Progenitor cell of endocrine pancreas (in vitro differentiated cells): ENCODE results near the gene CST9L. TPM values are rescaled to one million over a fixed set of nuclear protein-coding genes. Genes with fewer than 3 reads are reported as not detected.

Experiments
- DNase-seq: peaks from one replicate; pipeline ENCODE4 v3.0.0; 2021; ENCODE audit warnings: low spot score; ENCODE audit not compliant: unreplicated experiment
- H3K27ac Mint-ChIP-seq: 2 replicates; pipeline ENCODE4 v1.8.0; 2021; ENCODE audit warnings: mild to moderate bottlenecking, moderate library complexity, mixed read lengths
- H3K27me3 Mint-ChIP-seq: 2 replicates; pipeline ENCODE4 v1.8.0; 2021; ENCODE audit warnings: mixed read lengths
- H3K36me3 Mint-ChIP-seq: 2 replicates; pipeline ENCODE4 v1.8.0; 2022; ENCODE audit warnings: mixed read lengths; ENCODE audit not compliant: insufficient read depth
- H3K4me1 Mint-ChIP-seq: 2 replicates; pipeline ENCODE4 v1.8.0; 2021; ENCODE audit warnings: low read depth, mixed read lengths
- H3K4me3 Mint-ChIP-seq: 2 replicates; pipeline ENCODE4 v1.8.0; 2021; ENCODE audit warnings: low read depth, mild to moderate bottlenecking, moderate library complexity, mixed read lengths
- H3K9me3 Mint-ChIP-seq: 2 replicates; pipeline ENCODE4 v1.8.0; 2021; ENCODE audit warnings: low read depth, mixed read lengths
- total RNA-seq: library from RNA; stranded (reverse); gene quantifications from 2 replicates; pipeline ENCODE4 v1.2.1, GENCODE V29; 2021
- TF ChIP-seq, protein P1 (sequence below): fragments of 200-600 bp; sonication (generic); IDR thresholded peaks from one replicate; pipeline ENCODE4 v1.5.0; 2021; ENCODE audit warnings: antibody characterized with exemption, mild to moderate bottlenecking; ENCODE audit not compliant: unreplicated experiment

The CST9L gene
- total RNA-seq, 1 donor from 2014 or later = not detected

DNA sequence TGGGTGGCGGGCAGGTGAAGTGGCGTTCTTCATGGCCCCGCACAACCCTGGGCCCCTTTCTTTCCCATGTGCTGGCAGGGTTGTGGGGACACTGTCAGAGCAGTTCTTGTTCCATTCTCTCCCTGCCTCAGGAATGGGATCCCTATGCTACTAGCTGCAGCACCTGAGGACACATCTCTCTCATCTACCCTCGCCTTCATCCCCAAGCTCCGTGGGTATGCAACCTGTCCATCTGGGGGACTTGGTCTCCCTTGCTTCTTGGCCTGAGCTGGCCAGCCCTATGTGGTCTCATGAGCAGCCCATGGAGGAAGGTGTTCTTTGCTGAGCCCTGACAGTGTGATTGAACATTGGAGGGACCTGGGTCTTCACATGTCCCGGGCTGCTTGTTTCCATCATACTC is 24.2 kb downstream of the CST9L start:
- H3K4me1 Mint-ChIP-seq = peaks cover 6% of the 10 kb centered on the region

DNA sequence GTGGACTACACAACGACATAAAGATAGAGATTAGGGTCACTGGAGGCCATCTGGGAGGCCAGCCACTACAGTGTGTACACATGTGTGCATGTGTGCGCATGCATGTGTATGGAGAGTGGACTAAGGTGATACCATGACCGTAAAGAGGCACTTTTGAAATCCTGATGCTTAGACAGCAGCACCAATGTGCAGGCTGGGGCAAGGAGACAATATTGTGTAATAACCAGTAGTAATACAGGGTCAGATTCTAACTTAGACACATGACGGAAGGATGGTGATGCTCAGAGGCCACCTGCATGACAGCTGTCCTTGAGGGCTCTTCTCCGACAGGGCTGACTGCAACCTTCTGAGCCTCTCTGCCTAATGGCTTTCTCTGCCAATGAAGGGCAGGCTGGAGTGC is 25.5 kb downstream of the CST9L start:
- Mint-ChIP-seq H3K9me3 (no peaks in the 10 kb centered on the region), H3K27me3 (peaks cover 3% of the 10 kb centered on the region), H3K36me3 (no peaks in the 10 kb centered on the region), H3K4me3 (no peak overlapping the region), H3K4me1 (peaks cover 6% of the 10 kb centered on the region), H3K27ac (no peak overlapping the region)
- DNase-seq = no peak
- TF ChIP-seq, protein P1, sequence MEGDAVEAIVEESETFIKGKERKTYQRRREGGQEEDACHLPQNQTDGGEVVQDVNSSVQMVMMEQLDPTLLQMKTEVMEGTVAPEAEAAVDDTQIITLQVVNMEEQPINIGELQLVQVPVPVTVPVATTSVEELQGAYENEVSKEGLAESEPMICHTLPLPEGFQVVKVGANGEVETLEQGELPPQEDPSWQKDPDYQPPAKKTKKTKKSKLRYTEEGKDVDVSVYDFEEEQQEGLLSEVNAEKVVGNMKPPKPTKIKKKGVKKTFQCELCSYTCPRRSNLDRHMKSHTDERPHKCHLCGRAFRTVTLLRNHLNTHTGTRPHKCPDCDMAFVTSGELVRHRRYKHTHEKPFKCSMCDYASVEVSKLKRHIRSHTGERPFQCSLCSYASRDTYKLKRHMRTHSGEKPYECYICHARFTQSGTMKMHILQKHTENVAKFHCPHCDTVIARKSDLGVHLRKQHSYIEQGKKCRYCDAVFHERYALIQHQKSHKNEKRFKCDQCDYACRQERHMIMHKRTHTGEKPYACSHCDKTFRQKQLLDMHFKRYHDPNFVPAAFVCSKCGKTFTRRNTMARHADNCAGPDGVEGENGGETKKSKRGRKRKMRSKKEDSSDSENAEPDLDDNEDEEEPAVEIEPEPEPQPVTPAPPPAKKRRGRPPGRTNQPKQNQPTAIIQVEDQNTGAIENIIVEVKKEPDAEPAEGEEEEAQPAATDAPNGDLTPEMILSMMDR = no peak

More for the DNA sequence above, 24.2 kb downstream of the CST9L start:
- no peak overlapping the region for H3K4me3 Mint-ChIP-seq
- TF ChIP-seq, protein P1 = no peak
- no peaks in the 10 kb centered on the region for H3K9me3 Mint-ChIP-seq
- H3K27me3 Mint-ChIP-seq = peaks cover 3% of the 10 kb centered on the region
- no peak for DNase-seq
- H3K36me3 Mint-ChIP-seq = no peaks in the 10 kb centered on the region
- no peak overlapping the region for H3K27ac Mint-ChIP-seq

DNA sequence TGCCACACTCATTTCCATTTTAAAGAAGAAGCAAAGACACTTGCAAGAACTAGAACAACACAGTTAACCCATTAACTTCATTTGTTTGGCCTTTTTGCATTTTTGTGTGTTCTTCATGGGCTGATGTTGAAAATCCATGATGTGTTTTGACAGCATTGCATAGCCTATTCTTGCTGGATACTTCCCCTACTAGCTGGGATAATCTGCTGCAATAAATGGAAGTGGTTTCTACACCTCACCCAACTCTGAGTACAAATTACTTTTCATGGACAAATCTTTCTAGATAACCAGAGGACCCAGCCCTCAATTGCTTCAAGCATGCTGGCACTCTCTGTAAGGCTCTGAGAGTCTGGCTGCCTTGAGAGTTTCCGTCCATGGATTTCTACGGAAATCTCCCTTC is 26.5 kb downstream of the CST9L start:
- H3K27me3 Mint-ChIP-seq = peaks cover 3% of the 10 kb centered on the region
- TF ChIP-seq, protein P1 = no peak
- H3K4me1 Mint-ChIP-seq = peaks cover 3% of the 10 kb centered on the region
- H3K27ac Mint-ChIP-seq = no peak overlapping the region
- DNase-seq = no peak
- no peak overlapping the region for H3K4me3 Mint-ChIP-seq
- H3K36me3 Mint-ChIP-seq = no peaks in the 10 kb centered on the region
- H3K9me3 Mint-ChIP-seq = no peaks in the 10 kb centered on the region

DNA sequence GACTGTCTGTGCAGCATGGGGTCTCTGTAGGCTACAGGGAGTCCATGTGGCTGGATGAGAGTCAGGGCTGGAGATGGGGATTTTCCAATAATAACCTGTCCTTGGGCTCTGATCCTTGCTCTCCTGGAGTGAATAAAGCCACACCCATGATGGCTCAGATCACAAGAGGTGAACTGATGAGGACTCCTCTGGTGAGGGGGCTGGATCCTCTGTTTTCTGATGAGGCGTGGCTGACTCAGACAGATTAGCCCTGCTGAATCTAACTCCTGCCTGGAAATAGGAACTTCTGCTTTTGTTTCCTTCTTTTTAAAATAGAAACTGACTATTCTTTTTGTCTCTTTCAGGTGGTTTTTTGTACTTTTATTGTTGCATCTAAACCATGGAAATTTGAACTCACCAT is 27.0 kb downstream of the CST9L start:
- Mint-ChIP-seq H3K27ac (no peak overlapping the region), H3K27me3 (peaks cover 3% of the 10 kb centered on the region), H3K9me3 (no peaks in the 10 kb centered on the region), H3K36me3 (no peaks in the 10 kb centered on the region), H3K4me3 (no peak overlapping the region), H3K4me1 (no peaks in the 10 kb centered on the region)
- DNase-seq = no peak
- TF ChIP-seq, protein P1 = no peak

DNA sequence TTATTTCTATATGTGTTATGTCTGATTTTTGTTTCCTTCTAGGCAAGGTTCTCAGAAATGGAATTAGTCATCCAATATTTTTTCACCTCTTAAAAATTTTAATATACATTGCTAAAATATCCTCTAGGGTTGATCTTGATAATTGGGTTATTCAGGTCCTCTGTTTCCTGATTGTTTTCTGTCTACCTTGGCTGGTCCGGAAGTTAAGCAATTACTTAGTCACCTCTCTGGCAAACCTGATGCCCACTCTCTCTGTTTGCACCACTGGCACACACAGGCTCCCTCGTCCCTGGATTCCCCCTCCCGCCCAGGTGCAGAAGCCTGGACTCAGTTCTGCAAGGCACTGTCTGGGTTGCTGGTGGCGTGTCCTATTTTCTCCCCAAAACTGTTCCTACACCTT is 27.7 kb downstream of the CST9L start:
- no peak for DNase-seq
- H3K4me1 Mint-ChIP-seq = no peaks in the 10 kb centered on the region
- TF ChIP-seq, protein P1 = no peak
- H3K4me3 Mint-ChIP-seq = no peak overlapping the region
- H3K27me3 Mint-ChIP-seq = peaks cover 3% of the 10 kb centered on the region
- no peaks in the 10 kb centered on the region for H3K9me3 Mint-ChIP-seq
- no peaks in the 10 kb centered on the region for H3K36me3 Mint-ChIP-seq
- no peak overlapping the region for H3K27ac Mint-ChIP-seq
